NCI-H1930 (cell line): ENCODE data around the gene FAM163A.
"Not testable (repeated sequence)": the region's sequence is repeated elsewhere in the genome, so short reads cannot be mapped to it uniquely, and the experiment has no call there.

ENCODE experiments used
- DNase-seq, 2 experiments: peaks; one replicate each; lab custom pipeline; 2025; lab: John Stamatoyannopoulos, UW

The FAM163A gene

DNA sequence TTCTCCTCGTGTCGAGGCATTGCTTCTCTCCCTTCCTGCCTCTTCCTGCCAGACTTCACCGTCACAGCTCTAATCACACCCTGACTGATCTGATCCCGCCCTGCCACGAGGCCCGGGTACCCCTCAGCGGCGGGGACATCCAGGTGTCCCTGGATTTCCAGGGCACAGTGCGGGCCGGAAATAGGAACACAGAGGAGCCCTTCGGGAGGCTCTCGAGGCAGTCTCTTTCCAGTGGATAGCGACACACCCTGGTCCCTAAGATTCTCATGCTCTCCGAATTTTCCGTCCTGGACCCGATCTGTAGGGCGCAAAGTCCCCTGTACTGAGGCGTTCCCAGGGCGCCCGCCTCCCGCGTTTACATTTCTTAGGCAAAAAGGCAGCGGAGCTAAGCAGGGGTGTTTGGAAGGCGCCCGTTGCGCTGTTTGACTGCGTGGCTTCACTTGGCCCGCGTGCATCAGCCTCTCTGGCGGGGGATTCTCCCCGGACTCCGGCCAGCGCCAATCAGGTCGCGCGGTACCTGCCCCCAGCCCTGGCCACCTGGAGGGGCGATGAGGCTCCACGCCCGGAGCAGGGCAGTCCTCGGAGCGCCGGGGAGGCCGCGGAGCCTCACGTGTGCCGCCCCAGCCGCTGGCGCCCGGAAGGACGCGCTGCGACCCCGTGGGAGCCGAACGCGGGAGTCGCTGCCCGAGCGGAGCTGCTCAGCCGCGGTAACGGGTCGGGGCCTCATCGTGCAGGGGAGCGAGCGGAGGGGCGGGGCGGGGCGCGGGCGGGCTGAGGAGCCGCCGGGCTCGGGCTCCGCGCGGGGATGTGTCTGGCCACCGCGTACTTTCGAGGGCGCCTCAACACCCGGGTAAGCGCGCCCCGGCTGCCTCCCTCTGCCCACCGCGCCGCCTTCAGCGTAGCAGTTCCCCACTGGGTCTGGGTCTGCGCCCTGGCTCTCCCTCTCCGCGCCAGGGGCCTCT is at the start of gene FAM163A:
Gene FAM163A, plus strand, starts transcription at position 575 of the 962 bp plus-strand sequence. CDS start 69,807 bp downstream, outside the sequence.
- DNase-seq: peak; percentile 26 to 35

DNA sequence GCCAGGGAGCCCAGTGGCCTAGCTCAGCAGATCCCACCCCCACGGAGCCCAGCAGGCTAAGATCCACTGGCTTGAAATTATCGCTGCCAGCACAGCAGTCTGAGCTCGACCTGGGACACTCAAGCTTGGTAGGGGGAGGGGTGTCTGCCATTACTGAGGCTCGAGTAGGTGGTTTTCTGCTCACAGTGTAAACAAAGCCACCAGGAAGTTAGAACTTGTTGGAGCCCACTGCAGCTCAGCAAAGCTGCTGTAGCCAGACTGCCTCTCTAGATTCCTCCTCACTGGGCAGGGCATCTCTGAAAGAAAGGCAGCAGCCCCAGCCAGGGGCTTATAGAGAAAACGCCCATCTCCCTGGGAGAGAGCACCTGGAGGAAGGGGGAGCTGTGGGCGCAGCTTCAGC is 48.6 kb upstream of the FAM163A start:
- not testable (repeated sequence) for DNase-seq

DNA sequence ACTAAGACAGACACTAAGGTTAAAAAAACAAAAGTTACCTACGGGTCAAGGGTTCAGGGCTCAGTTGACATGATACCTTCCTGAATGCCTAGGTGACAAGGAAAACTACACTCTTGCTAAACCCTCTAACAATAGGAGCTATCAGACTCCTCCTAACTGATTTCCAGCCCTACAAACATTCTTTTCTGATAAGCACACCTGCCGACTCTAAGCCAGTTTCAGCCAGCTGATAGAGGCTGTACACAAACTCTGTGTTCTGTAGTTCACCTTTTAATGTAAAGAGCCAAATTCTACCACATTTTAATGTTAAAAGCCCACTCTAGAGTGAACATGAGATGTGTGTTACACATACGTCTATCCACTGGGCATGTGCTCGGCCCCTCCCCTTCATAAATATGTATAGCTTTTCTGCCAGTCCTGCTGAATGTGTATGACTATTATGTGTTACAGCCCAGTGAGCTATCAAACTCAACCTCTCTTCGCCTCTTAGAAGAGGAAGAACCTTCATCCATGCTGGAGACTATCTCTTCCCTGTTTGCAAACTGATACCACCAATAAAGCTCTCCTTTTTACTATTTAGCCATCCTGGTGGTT is 40.0 kb upstream of the FAM163A start:
- DNase-seq: no peak

DNA sequence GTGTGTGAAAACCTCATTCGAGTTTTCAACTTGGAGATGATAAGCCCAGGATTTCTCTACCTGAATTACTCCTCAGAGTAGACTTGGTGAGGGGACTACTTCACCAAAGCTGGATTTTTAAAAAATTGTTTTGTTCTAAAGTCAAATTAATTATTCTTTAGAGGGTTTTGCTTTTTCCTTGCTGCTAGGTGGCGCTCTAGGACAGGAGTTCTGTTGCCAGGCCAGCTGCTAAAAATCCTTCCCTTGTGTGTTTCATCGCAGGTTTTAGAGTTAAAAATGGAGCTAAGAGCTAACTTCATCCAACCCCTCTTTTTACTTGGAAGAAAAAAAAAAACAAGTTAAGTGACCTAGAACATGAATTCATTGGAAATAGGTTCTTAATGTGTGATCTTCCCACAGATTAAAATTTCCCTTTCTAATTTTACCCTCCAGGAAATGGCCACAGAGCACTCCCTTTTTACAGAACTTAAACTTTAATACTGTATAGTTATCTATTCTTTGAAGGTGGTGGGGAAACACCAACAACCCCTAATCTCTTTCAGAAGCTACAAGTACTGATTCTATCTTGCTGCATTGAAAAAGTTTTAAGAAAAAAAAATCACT is 36.7 kb upstream of the FAM163A start:
- DNase-seq: peak; percentile 26 to 54

DNA sequence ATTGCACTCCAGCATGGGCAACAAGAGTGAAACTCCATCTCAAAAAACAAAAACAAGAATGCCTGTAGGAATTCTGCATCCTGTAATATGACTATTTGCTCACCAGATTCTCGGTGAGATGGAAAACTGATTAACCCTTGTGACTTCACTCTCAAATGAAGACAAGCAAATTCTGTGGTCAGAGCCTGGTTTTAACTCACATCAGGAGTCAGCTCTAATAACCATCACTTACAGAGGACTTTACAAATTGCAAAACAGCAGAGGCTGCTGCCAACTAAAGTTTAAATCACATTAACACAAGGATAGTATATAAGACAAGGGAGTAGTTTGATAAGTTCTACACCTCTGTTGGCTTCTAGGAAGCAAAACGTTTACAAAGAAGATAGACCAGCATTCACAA is 35.7 kb upstream of the FAM163A start:
- no peak for DNase-seq

DNA sequence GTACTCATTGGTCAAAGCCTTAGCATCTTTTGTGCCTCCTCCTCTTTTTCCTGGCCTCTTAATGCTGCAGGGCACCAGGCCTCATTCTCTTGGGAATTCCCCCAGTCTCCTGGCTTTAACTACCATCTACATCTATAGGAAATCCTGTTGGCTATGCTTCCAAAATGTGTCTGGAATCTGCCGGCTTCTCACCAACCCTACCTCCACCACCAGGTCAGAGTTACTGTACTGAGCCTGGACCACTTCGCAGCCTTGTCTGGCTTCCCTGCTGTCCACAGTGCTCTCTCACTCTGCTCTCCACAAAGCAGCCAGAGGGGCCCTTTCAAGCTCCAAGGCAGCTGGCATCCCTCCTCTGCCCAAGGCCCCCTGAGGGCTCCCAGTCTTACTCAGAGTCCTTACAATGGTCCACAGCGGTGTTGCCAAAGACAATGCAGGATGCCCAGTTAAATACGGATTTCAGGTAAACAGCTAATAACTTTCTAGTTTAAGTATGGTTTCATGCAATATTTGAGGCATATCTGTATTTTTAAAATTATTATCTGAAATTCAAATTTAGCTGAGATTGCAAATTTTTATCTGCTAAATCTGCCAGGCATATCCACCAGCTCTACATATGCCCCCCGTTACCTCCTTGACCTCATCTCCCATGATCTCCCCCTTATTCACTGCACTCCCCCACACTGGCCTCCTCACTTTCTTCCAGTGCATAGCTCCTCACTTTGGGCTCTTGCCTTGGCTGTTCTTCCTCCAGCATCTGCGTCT is 34.5 kb upstream of the FAM163A start:
- no peak for DNase-seq

DNA sequence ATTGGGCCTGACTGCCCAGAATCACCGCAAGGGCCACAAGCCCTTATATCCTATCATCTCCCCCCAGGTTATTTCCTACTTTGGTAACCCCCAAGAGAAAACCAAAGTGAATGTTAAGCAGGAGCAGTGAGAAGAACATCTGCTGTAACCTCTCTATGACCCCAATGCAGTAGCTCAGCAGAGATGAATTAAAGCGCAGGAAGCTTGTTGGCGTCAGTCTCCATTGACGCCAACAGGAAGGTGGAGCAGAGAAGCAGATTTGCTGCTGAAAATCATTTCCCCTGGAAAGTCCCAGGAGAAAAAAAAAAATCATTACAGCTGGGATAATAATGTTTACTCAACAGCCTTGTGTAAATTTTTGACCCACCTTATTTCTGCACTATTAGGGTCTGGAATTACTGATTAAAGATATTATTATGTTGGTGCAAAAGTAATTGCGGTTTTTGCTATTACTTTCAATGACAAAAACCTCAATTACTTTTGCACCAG is 33.2 kb upstream of the FAM163A start:
- no peak for DNase-seq

DNA sequence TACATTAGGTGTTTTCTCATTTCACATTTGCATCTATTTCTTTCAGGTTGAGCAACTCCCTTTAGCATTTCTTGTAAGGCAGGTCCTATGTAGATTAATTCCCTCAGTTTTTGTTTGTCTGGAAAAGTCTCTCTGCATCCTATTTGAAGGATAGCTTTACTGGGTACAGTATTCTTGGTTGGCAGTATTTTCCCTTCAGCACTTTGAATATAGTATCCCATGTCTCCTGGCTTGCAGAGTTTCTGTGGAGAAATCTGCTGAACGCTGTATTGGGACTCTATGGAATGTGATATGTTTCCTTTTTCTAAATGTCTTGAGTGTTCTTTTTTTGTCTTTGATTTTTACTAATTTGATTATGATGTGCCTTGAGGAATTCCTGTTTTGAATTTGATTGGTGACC is 28.9 kb upstream of the FAM163A start:
- no peak for DNase-seq

DNA sequence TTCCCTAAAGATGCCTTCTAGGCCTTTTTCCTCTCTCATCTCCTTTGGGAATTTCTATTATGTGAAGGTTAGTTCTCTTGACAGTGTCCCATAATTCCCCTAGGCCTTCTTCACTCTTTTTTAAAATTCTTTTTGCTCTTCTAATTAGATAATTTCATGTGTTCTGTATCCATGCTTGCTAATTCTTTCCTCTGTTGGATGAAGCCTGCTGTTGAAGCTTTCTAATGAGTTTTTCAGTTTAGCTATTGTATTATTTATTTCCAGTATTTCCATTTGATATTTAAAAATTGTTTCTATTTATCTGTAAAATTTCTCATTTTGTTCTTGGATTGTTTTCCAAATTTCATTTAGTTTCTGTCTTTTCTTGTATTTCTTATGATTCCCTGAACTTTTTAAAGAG is 28.5 kb upstream of the FAM163A start:
- no peak for DNase-seq

DNA sequence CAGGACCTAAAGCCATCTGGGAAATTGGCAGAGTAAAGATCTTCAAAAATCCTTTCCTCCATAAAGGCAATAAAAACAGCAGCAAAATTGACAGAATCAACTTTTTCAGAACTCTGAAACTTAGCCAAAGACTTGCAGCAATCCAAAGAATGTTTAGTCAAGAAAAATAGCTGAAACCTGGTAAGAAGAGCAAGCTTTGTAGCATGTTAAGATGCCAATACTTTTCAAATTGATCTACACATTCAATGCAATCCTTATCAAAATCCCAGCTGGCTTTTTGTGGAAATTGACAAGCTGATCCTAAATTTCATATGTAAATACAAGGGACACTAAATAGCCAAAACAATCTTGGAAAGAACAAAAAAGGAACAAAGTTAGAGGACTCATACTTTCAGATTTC is 23.8 kb upstream of the FAM163A start:
- no peak for DNase-seq

DNA sequence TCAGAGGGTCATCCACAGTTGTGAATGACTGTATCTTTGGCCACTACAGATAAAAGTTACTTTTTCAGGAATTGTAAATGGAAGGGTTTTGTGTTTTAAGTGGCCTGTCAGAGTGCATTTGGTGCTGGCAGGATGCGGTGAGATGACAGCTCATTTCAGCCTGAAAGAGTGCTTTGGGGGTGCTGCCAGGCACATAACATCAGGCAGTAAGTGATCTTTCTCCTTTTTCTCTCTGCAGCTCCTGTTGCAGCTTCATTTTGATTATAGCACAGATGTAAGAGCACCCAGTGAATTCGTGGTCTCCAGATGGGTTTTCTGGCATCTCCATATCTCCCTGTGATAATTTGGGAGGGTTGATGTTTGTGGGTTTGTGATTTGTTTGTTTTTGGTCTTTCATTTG is 14.8 kb upstream of the FAM163A start:
- DNase-seq: no peak

DNA sequence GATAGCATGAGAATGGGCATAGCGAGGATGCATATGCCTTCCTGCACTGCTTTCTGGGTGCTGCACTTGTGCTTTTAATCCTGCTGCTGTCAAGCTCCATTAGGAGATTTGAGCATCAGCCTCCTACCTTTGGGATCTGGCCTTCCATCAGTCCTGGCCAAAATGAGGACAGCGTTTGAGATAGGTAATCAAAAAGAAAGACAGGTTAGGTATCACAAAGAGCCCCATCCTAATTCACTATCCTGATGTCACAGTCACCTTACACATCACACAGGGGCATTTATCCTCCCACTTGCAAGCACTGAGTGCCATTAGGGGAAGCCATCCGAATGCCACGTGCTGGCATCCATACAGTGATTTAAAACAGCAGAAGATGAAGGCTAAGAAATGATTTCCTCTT is 13.2 kb upstream of the FAM163A start:
- DNase-seq: no peak

DNA sequence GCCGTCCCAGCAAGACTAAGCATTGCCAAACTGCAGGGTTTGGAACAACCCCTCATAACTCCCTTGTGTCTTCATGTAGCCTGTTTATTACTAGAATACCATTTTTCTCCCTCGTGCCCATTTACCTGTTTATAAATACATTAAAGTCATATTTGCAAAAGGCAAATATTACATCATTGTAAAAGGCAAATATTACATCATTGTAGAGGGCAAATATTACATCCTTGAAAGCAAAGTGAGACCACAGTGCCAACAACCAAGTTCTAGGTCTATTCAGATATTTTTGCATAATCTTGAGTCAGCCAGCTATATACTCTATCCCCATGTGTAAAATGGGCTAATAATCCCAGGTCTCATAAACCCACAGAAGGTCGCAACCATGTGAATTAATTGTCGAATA is 11.4 kb upstream of the FAM163A start:
- DNase-seq: no peak

DNA sequence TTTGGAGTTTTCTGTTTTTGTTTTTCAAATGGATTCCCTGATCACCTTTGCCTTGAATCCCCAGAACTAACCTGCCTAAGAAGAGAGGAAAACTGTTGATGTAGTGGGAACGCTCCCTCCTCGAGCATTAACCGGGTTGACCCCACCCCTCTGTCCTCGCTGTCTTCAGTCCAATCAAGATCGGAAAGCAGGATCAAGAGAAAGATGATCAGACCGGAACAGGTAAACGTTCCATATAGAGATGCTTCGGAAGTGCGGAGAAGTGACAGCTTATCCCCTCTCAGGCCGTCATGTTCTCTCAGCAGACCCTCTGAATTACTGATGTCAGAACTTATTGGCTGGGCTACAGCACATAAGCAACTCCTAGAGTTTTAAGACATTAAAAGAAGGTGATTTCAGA is 800 bp upstream of the FAM163A start:
- DNase-seq: no peak

DNA sequence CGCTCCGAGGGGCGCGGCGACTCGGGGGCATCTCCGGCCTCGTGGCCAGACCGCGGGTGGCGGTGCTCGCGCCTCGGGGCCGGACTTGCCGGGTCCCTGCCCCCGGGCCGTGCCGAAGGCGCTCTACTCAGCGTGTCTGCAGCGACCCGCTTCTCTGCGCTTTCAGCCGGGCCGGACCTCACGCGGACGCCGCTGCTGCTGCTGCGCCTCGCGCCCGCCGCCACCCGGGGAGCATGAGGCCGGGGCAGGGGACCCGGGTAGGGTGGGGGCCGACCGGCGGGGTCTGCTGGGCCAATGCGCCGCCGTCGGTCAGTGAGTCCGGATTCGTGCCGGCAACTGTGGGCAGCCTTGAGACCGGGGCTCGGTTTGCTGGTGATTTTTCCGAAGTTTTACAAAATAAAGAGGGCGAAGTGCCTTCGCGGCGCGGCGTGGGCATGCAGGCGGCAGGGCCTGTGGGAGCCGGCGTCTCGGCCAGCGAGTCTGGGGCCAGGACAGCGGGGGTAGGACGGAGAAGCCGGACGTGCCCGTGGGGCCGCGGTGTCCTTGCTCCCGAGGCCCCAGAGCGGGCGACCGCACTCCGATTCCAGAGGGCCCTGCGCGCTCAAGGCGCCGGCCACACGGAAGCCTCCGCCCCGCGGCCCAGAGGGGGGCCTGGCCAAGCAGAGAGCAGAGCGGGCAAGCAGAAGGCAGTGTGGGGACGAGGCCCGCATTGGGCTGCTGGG is 749 bp downstream of the FAM163A start:
- DNase-seq: no peak

DNA sequence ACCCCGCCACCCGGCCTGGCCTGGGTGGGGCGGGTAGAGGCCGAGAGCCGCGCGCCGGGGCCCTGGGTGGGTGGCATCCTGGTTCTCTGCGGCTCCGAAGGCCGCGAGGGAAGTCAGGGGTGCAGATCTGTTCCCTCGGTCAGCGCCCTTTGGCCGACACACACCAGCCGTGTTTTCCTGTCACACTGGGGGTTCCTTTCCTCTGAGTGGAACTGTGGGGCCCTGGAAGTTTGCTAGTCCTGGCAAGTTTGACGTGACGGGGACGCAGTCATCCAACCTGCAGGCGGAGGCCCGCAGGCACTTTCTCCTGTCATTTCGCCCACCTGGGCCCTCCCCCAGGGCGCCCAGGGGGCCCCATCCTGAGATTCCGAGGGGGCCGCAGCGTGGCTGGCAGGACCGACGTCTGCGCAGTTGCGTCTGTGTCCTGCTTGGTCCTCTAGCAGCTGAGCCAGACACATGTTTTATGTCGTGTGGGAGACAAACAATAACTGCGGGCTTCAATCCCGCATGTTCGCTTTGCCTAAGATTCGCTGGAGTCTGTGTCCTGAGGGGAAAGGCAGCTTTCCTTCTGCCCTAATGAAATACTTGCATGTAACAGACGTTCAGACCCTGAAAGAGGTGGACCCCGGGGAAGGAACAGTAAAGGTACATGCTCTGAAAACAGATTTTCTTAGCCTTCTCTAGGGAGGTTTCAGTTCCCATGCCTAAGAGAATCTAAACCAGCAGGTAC is 1.5 kb downstream of the FAM163A start:
- DNase-seq: no peak

DNA sequence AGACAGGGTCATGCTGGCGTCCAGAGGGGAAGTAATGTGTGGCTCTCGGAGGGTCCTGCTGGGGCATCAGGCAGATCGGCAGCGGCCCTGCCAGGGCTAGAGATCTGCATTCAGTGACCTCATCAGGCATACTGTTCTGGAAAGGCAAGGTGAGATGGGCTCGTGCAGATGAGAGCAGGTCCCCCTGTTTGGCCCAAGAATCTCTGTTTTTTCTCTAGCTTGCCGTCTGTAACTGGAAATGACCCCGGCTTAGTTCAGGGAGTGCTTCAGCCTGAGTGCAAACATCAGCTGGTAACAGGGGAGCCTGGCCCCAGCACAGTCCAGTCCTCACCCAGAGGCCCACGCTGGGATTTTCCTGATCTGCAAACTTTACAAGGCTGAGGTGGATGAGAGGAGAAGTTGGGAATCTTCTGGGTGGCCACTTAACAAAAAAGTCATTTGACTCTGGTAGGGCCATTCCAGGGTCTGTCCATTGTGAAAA is 2.1 kb downstream of the FAM163A start:
- DNase-seq: no peak

DNA sequence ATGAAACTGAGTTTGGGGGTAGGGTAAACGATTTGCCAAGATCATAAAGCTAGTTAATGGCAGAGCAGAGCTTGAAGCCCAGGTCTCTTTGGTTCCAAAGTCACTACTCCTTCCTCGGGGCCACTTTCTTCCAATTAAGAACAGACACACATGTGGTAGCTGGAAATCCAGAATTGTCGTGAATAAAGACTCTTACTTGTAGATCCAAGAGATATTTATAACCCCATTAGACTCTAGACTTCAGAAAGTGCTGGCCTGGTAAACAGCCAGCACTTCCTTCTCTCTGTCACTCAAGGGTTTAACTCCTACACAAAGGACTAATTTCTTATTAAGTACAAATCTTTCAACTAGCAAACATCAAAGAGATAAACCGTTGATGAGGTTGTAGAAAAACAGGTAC is 2.7 kb downstream of the FAM163A start:
- DNase-seq: no peak

DNA sequence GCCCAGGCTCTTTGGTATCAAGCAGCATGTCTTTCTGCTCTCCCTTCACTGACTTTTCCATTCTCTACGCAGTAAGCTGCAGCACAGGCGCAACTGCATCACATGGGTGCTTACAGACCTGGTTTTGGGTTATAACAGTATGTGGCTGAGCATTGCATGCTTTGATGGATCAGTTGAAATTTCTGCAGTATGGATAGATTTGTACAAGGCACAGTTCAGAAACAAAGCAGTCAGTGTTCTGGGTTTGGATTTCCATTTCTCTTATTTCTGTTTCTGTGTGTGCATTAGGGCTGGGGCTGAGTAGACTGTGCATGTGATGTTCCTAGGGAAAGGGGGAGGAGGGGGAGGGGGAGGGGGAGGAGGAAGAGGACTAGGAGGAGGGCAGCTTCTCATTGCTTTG is 4.5 kb downstream of the FAM163A start:
- DNase-seq: no peak

DNA sequence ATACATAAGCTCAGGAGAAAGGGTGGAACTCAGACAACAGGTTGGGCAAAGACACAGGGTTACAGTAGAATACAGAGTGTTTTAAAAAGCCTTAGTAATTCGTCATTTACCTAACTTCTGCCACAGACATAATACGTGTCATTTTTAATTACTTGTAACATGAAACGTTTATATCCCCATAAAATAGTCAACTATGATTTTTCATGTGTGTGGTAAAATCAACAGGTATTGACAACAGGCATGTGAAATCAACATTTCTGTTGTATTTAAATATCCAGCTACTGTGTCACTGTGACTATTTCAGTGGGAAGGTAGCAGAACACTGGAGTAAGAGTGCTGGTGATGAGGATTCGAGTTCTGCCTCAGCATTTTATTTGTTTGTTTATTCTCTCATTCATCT is 5.7 kb downstream of the FAM163A start:
- no peak for DNase-seq

DNA sequence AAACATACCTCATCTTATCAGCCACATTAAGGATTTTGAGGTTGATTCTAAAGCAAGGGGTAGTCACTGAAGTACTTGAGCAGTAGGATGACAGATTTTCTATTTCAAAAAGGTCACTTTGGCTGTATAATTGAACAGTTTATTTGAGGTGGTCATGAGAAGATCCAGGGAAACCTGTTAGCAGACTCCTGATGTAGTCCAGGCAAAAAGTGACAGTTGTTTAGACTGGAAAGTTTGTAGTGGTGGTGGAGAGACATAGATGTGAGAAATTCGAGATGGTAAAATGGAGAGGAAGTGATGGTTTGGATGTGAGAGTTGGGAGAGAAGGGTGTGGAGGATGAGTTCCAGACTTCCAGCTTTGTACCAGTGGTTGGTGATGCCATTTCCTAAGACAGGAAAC is 7.5 kb downstream of the FAM163A start:
- DNase-seq: no peak
